ENCODE data around the gene ZNF177. TPM values are rescaled to one million over a fixed set of nuclear protein-coding genes. Genes with fewer than 3 reads are reported as not detected.

ZNF177 gene
- total RNA-seq, 1 donor from 2014 or later = 3.3 TPM

GRCh38 chr19:9323919-9324583 is 38.8 kb upstream of the ZNF177 start, which contains the start of gene ZNF559:
Gene ZNF559, plus strand, starts transcription at chr19:9324179. Its CDS starts 14,371 bp downstream, at chr19:9338550.
- peaks cover 6% of the 10 kb centered on the region for H3K4me1 ChIP-seq
- ATAC-seq (peak; percentile 99), DNase-seq (peak; percentile 97)
- no peaks in the 10 kb centered on the region for H3K36me3 ChIP-seq
- intact Hi-C loops (cut with DNase I) = no loop called here
- H3K27me3 ChIP-seq = no peaks in the 10 kb centered on the region
- peak; percentile 42 for TF ChIP-seq CTCF (IDR thresholded peaks at IDR 0.05)
- peaks cover 23% of the 10 kb centered on the region for H3K9me3 ChIP-seq
- peak within 1 kb of the TSS; percentile 95 for H3K4me3 ChIP-seq
- peak within 1 kb of the TSS; percentile 92 for H3K27ac ChIP-seq

- intact Hi-C loops (cut with DNase I) = no loop called here
- Histone ChIP-seq H3K36me3 (no peaks in the 10 kb centered on the region), H3K27me3 (no peaks in the 10 kb centered on the region), H3K9me3 (peaks cover 28% of the 10 kb centered on the region), H3K4me1 (peaks cover 6% of the 10 kb centered on the region), H3K4me3 (peak overlapping the region; percentile 95), H3K27ac (peak overlapping the region; percentile 92)
- ATAC-seq = no peak
- no peak for TF ChIP-seq CTCF (IDR thresholded peaks at IDR 0.05)
- no peak for DNase-seq
Observed at GRCh38 chr19:9324584-9324962, 38.2 kb upstream of the ZNF177 start.

- Histone ChIP-seq H3K9me3 (peaks cover 80% of the 10 kb centered on the region), H3K27me3 (no peaks in the 10 kb centered on the region), H3K4me1 (peaks cover 1% of the 10 kb centered on the region), H3K4me3 (no peak overlapping the region), H3K27ac (no peak overlapping the region), H3K36me3 (no peaks in the 10 kb centered on the region)
- ATAC-seq = no peak
- TF ChIP-seq CTCF (IDR thresholded peaks at IDR 0.05) = no peak
- DNase-seq = no peak
- intact Hi-C loops (cut with DNase I) = no loop called here
Observed at GRCh38 chr19:9329999-9330398, 32.8 kb upstream of the ZNF177 start.

GRCh38 chr19:9342610-9343304 is 20.1 kb upstream of the ZNF177 start:
- no peaks in the 10 kb centered on the region for H3K27me3 ChIP-seq
- no peak for ATAC-seq
- no peak for TF ChIP-seq CTCF (IDR thresholded peaks at IDR 0.05)
- DNase-seq = no peak
- H3K36me3 ChIP-seq = peaks cover 20% of the 10 kb centered on the region
- H3K4me3 ChIP-seq = no peak overlapping the region
- no peaks in the 10 kb centered on the region for H3K4me1 ChIP-seq
- H3K9me3 ChIP-seq = peaks cover 97% of the 10 kb centered on the region
- H3K27ac ChIP-seq = no peak overlapping the region
- intact Hi-C loops (cut with DNase I) = no loop called here

GRCh38 chr19:9345005-9345404 is 17.8 kb upstream of the ZNF177 start:
- Histone ChIP-seq H3K27me3 (no peaks in the 10 kb centered on the region), H3K4me3 (no peak overlapping the region), H3K9me3 (peaks cover 99% of the 10 kb centered on the region), H3K36me3 (peaks cover 20% of the 10 kb centered on the region), H3K27ac (no peak overlapping the region), H3K4me1 (no peaks in the 10 kb centered on the region)
- ATAC-seq (no peak), DNase-seq (no peak)
- TF ChIP-seq CTCF (IDR thresholded peaks at IDR 0.05) = no peak
- intact Hi-C loops (cut with DNase I) = no loop called here
